H1 (cell line): ENCODE results near the gene HMGA1. TPM values are rescaled to one million over a fixed set of nuclear protein-coding genes. Genes with fewer than 3 reads are reported as not detected.

Experiments used
- ATF3 ChIP-seq: IDR thresholded peaks from 2 replicates; pipeline ENCODE4 v1.6.1; 2011; ENCODE audit warnings: low read depth, mild to moderate bottlenecking, low read length; ENCODE audit not compliant: insufficient read depth
- CREB1 ChIP-seq: IDR thresholded peaks from 2 replicates; pipeline ENCODE4 v1.6.1; 2012; ENCODE audit warnings: inconsistent platforms
- E2F6 ChIP-seq: IDR thresholded peaks from 2 replicates; pipeline ENCODE4 v1.6.1; 2012; ENCODE audit warnings: inconsistent platforms
- EGR1 ChIP-seq: IDR thresholded peaks from 2 replicates; pipeline ENCODE4 v1.6.1; 2011; ENCODE audit warnings: low read depth, low read length, borderline replicate concordance
- EP300 ChIP-seq, 2 experiments: IDR thresholded peaks; 1 replicate in 1 of 2; 2 replicates in 1 of 2; pipeline ENCODE4 v1.6.1; 2011 to 2012; ENCODE audit warnings: low read depth in 2 of 2, low read length in 2 of 2, mild to moderate bottlenecking in 2 of 2, borderline replicate concordance in 1 of 2, inconsistent platforms in 1 of 2, moderate library complexity in 1 of 2
- HDAC6 ChIP-seq: IDR thresholded peaks from one replicate; pipeline ENCODE4 v1.7.1; 2012; ENCODE audit warnings: low read depth, mild to moderate bottlenecking, inconsistent platforms, low read length, moderate library complexity
- NANOG ChIP-seq: IDR thresholded peaks from 2 replicates; pipeline ENCODE4 v1.6.1; 2011; ENCODE audit warnings: low read length, low read depth, mild to moderate bottlenecking, inconsistent platforms; ENCODE audit not compliant: insufficient read depth, poor library complexity, severe bottlenecking
- POLR2A ChIP-seq, 2 experiments: IDR thresholded peaks; 1 replicate in 1 of 2; 2 replicates in 1 of 2; pipeline ENCODE4 v1.6.1; 2011; ENCODE audit warnings: low read depth in 2 of 2, low read length in 2 of 2, mild to moderate bottlenecking in 2 of 2; ENCODE audit errors: control extremely low read depth in 1 of 2
- POLR2AphosphoS5 ChIP-seq: IDR thresholded peaks from 2 replicates; pipeline ENCODE4 v1.6.1; 2011; ENCODE audit warnings: low read depth, low read length
- RAD21 ChIP-seq, 2 experiments: IDR thresholded peaks in 1 of 2; conservative IDR thresholded peaks in 1 of 2; 2 replicates each; pipeline ENCODE4 v1.6.1; 2011; ENCODE audit warnings: low read depth in 2 of 2, low read length in 2 of 2, improper control_type of control experiment in 1 of 2, inconsistent platforms in 1 of 2, mild to moderate bottlenecking in 1 of 2, moderate library complexity in 1 of 2
- RBBP5 ChIP-seq: IDR thresholded peaks from 2 replicates; pipeline ENCODE4 v1.7.1; 2012; ENCODE audit warnings: low read depth, mild to moderate bottlenecking, inconsistent platforms, low read length, moderate library complexity, borderline replicate concordance
- RXRA ChIP-seq: IDR thresholded peaks from 2 replicates; pipeline ENCODE4 v1.6.1; 2011; ENCODE audit warnings: low read depth, mild to moderate bottlenecking, low read length, moderate library complexity; ENCODE audit not compliant: insufficient read depth
- SIN3A ChIP-seq, 2 experiments: IDR thresholded peaks in 1 of 2; conservative IDR thresholded peaks in 1 of 2; 2 replicates each; pipeline ENCODE4 v1.6.1; 2011 to 2012; ENCODE audit warnings: low read length in 2 of 2, improper control_type of control experiment in 1 of 2, low read depth in 1 of 2, mild to moderate bottlenecking in 1 of 2
- SP1 ChIP-seq: IDR thresholded peaks from 2 replicates; pipeline ENCODE4 v1.6.1; 2011; ENCODE audit warnings: low read depth, low read length
- SP4 ChIP-seq: IDR thresholded peaks from 2 replicates; pipeline ENCODE4 v1.6.1; 2012; ENCODE audit warnings: low read length, inconsistent platforms
- TAF1 ChIP-seq: IDR thresholded peaks from 2 replicates; pipeline ENCODE4 v1.6.1; 2011; ENCODE audit warnings: mild to moderate bottlenecking, low read depth, low read length
- TAF7 ChIP-seq: optimal IDR thresholded peaks from 2 replicates; pipeline ENCODE3; 2011; ENCODE audit warnings: low read depth, mild to moderate bottlenecking, inconsistent platforms, low read length, moderate library complexity, borderline replicate concordance
- TBP ChIP-seq: IDR thresholded peaks from 2 replicates; pipeline ENCODE4 v1.6.1; 2011; ENCODE audit warnings: low read depth, low read length, improper control_type of control experiment
- TEAD4 ChIP-seq: IDR thresholded peaks from 2 replicates; pipeline ENCODE4 v1.6.1; 2012; ENCODE audit warnings: low read depth, low read length, inconsistent platforms, mixed read lengths
- YY1 ChIP-seq: IDR thresholded peaks from 2 replicates; pipeline ENCODE4 v1.6.1; 2011; ENCODE audit warnings: low read depth, mild to moderate bottlenecking, low read length
- polyA plus RNA-seq, 7 experiments: library from polyadenylated mRNA; depleted of rRNA in 3 of 7; stranded (reverse) in 5 of 7; unstranded in 2 of 7; fragments of >200 nt in 5 of 7; fragments of 200-250 nt in 2 of 7; gene quantifications; 1 replicate in 5 of 7; 2 replicates in 1 of 7; 4 replicates in 1 of 7; pipeline versions ENCODE4 v1.2.1 to v1.2.3, GENCODE V29; 2011 to 2013; ENCODE audit warnings: missing spikeins in 2 of 7, mixed read lengths in 2 of 7
- total RNA-seq: library from RNA; stranded (reverse); fragmentation: NEBNext Ultra II Directional; extraction: Animal tissue kit (Norgen Biotek cat#: 25700); gene quantifications from 2 replicates; pipeline ENCODE4 v1.2.1, GENCODE V29; 2021
- TF ChIP-seq, protein P1 (sequence below): IDR thresholded peaks from 2 replicates; pipeline ENCODE4 v1.6.1; 2011; ENCODE audit warnings: low read length, improper control_type of control experiment

HMGA1 gene
- total and polyA plus RNA-seq, 2 of the 8 experiments (the other 6 are each of a cell fraction or from before 2014, with no cell fraction given): 1,557 to 2,636 TPM

DNA sequence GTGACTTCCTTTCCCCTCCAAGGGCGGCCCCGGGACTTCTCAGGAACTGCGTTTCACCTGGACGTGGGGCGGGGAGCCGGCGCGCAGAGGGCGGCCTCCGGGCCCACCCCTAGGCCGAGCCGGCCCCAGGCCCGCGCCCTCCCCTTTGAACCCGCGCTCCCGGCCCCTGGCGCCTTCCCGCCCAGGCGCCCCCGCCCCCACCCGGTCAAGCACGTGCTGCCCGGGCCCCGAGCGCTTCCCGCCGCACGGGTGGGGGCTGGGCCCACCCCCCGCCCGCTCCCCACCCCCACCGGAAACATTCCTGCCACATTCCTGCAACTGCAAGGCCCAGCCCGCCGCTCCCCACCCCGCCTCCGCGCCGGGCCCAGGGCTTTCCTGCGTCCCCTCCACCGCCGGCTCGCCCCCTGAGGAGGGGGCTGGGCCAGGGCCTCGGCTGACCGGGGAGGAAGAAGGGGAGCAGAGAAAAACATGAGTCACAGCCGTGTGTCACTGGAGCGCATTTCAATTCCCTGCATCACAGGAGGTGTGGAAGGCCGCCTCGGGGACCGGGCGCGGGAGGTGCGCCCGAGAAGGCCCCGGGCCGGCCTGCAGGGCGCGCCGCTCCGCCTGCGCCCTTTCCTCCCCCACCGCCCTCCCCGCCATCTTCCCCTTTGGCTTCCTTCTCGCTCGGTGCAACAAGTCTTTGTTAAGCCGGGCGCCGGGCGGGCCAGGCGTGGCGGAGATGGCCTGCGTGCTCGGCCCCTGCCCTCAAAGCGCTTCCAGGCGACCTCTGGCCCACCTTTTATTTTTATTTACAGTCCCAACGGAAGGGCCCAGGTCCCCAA lies 1.2 kb upstream of the HMGA1 start (continued):
- TF ChIP-seq POLR2A (IDR thresholded peaks at IDR 0.05; ENCODE audit: control extremely low read depth in 1 of 2, low read depth in 2 of 2, low read length in 2 of 2) (peak in 1 of 2 experiments; percentile 92; a peak in 2 of 3 replicates), HDAC6 (no peak), ATF3 (no peak), RAD21 (IDR thresholded peaks at IDR 0.05 in 1 of 2, conservative IDR thresholded peaks at IDR 0.05 in 1 of 2; ENCODE audit: low read depth in 2 of 2, low read length in 2 of 2) (peak; percentile 2 to 23; a peak in 1 of 4 replicates), RXRA (0 out of 2 replicates have a peak, but pooled peaks have one; percentile 72), RBBP5 (no peak), TBP (peak; percentile 73), TEAD4 (peak; percentile 97), NANOG (no peak), TAF7 (peak; percentile 74), SP4 (0 out of 2 replicates have a peak, but pooled peaks have one; percentile 7), E2F6 (peak; percentile 88), CREB1 (peak; percentile 45), YY1 (peak; percentile 80), TAF1 (peak; percentile 71), EGR1 (peak; percentile 10), EP300 (IDR thresholded peaks at IDR 0.05; ENCODE audit: borderline replicate concordance in 1 of 2, low read depth in 2 of 2, low read length in 2 of 2) (peak in 1 of 2 experiments; percentile 43; a peak in 1 of 3 replicates), POLR2AphosphoS5 (peak; percentile 91), SP1 (no peak), SIN3A (conservative IDR thresholded peaks at IDR 0.05 in 1 of 2, IDR thresholded peaks at IDR 0.05 in 1 of 2; ENCODE audit: low read depth in 1 of 2, low read length in 2 of 2) (0 out of 4 replicates have a peak, but pooled peaks have one; percentile 53 to 70)
- TF ChIP-seq, protein P1, sequence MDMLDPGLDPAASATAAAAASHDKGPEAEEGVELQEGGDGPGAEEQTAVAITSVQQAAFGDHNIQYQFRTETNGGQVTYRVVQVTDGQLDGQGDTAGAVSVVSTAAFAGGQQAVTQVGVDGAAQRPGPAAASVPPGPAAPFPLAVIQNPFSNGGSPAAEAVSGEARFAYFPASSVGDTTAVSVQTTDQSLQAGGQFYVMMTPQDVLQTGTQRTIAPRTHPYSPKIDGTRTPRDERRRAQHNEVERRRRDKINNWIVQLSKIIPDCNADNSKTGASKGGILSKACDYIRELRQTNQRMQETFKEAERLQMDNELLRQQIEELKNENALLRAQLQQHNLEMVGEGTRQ: peak; percentile 7; the same call in 1 of the 2 replicates
